SK-N-SH (cell line): Measurements from ENCODE around the gene ZNF280C. TPM values are rescaled to one million over a fixed set of nuclear protein-coding genes. Genes with fewer than 3 reads are reported as not detected.
A peak's percentile ranks its signal among the peaks of the same experiment; 100 is the strongest.

Source experiments
- CTCF ChIA-PET: fragments of 300-600, 350-600 bp; formaldehyde crosslinking; extraction: SDS; loops from one replicate; lab custom pipeline; 2021; lab: Yijun Ruan, JAX
- POLR2A ChIA-PET: fragments of 350-600 bp; sonication (Branson Sonifier 250); formaldehyde crosslinking; extraction: SDS; loops from one replicate; lab custom pipeline; 2020; ENCODE audit warnings: antibody characterized with exemption, inconsistent platforms; lab: Yijun Ruan, JAX
- DNase-seq: peaks from one replicate; pipeline ENCODE4 v3.0.0; 2012
- H2AFZ ChIP-seq: fragments of 200-600 bp; sonication (generic); 2 replicates; pipeline ENCODE4 v1.8.1; 2016; ENCODE audit warnings: antibody characterized with exemption, mild to moderate bottlenecking, low read depth
- H3F3A ChIP-seq: fragments of 200-600 bp; sonication (generic); replicated peaks from 2 replicates; pipeline ENCODE3; 2016; ENCODE audit warnings: antibody characterized with exemption, mild to moderate bottlenecking; ENCODE audit not compliant: insufficient read depth
- H3K27ac ChIP-seq, 2 experiments: fragments of 200-500 bp in 1 of 2; fragments of 200-600 bp in 1 of 2; sonication (Bioruptor generic) in 1 of 2; sonication (generic), shearing (Covaris generic) in 1 of 2; 2 replicates each; pipeline versions ENCODE4 v1.5.1 to v1.6.1; 2014 to 2016; ENCODE audit warnings: low read depth in 2 of 2, inconsistent platforms in 1 of 2, low read length in 1 of 2, mild to moderate bottlenecking in 1 of 2, mixed read lengths in 1 of 2
- H3K27me3 ChIP-seq: fragments of 200-600 bp; sonication (generic), shearing (Covaris generic); 2 replicates; pipeline ENCODE4 v1.6.1; 2016; ENCODE audit warnings: mixed run types; ENCODE audit not compliant: insufficient read depth
- H3K36me3 ChIP-seq, 2 experiments: fragments of 200-500 bp in 1 of 2; fragments of 200-600 bp in 1 of 2; sonication (Bioruptor generic) in 1 of 2; sonication (generic) in 1 of 2; replicated peaks in 1 of 2; 2 replicates each; pipeline versions ENCODE3 to v1.5.1; 2014 to 2016; ENCODE audit warnings: low read length in 1 of 2, mild to moderate bottlenecking in 1 of 2; ENCODE audit not compliant: insufficient read depth in 2 of 2, control insufficient read depth in 1 of 2
- H3K4me1 ChIP-seq, 2 experiments: fragments of 200-500 bp in 1 of 2; fragments of 200-600 bp in 1 of 2; sonication (Bioruptor generic) in 1 of 2; sonication (generic), shearing (Covaris generic) in 1 of 2; 2 replicates each; pipeline versions ENCODE4 v1.5.1 to v1.6.1; 2014 to 2016; ENCODE audit warnings: low read depth in 1 of 2, low read length in 1 of 2, mixed run types in 1 of 2; ENCODE audit not compliant: insufficient read depth in 2 of 2, control insufficient read depth in 1 of 2
- H3K4me2 ChIP-seq: fragments of 200-600 bp; sonication (generic), shearing (Covaris generic); 2 replicates; pipeline ENCODE4 v1.6.1; 2017; ENCODE audit warnings: mixed run types
- H3K4me3 ChIP-seq, 2 experiments: fragments of 200-500 bp in 1 of 2; fragments of 200-600 bp in 1 of 2; sonication (Bioruptor generic) in 1 of 2; sonication (generic), shearing (Covaris generic) in 1 of 2; 2 replicates each; pipeline versions ENCODE4 v1.5.1 to v1.8.1; 2014 to 2016; ENCODE audit warnings: low read depth in 2 of 2, inconsistent platforms in 1 of 2, low read length in 1 of 2, mild to moderate bottlenecking in 1 of 2, mixed read lengths in 1 of 2, moderate library complexity in 1 of 2
- H3K79me2 ChIP-seq: fragments of 200-600 bp; sonication (generic); 2 replicates; pipeline ENCODE4 v1.8.1; 2017; ENCODE audit warnings: mild to moderate bottlenecking; ENCODE audit not compliant: insufficient read depth
- H3K9ac ChIP-seq: fragments of 200-600 bp; sonication (generic); 2 replicates; pipeline ENCODE4 v1.6.1; 2017; ENCODE audit warnings: mixed run types
- H3K9me2 ChIP-seq: fragments of 200-600 bp; sonication (generic); 2 replicates; pipeline ENCODE4 v1.6.1; 2017; ENCODE audit warnings: mixed run types
- H3K9me3 ChIP-seq: fragments of 200-600 bp; sonication (generic); 2 replicates; pipeline ENCODE4 v1.6.1; 2017; ENCODE audit warnings: mixed run types, mild to moderate bottlenecking, moderate library complexity
- H4K20me1 ChIP-seq: fragments of 200-600 bp; sonication (generic); 2 replicates; pipeline ENCODE4 v1.6.1; 2017; ENCODE audit warnings: mild to moderate bottlenecking, mixed run types; ENCODE audit not compliant: insufficient read depth
- EP300 ChIP-seq, 2 experiments: IDR thresholded peaks; 2 replicates each; pipeline versions ENCODE4 v1.4.0 to v1.6.1; 2012; ENCODE audit warnings: borderline replicate concordance in 1 of 2, low read depth in 1 of 2, low read length in 1 of 2
- SIN3A ChIP-seq: IDR thresholded peaks from 2 replicates; pipeline ENCODE4 v1.6.1; 2012; ENCODE audit warnings: low read depth, mild to moderate bottlenecking, low read length, moderate library complexity, borderline replicate concordance
- TAF1 ChIP-seq: IDR thresholded peaks from 2 replicates; pipeline ENCODE4 v1.6.1; 2012; ENCODE audit warnings: low read depth, mild to moderate bottlenecking, low read length, moderate library complexity, borderline replicate concordance
- TEAD4 ChIP-seq: IDR thresholded peaks from 2 replicates; pipeline ENCODE4 v1.4.0; 2012; ENCODE audit warnings: mild to moderate bottlenecking, borderline replicate concordance; ENCODE audit not compliant: insufficient read depth
- YY1 ChIP-seq: IDR thresholded peaks from 2 replicates; pipeline ENCODE4 v1.4.0; 2012; ENCODE audit warnings: low read depth, mild to moderate bottlenecking
- WGBS: methylation state at CpG from one replicate; pipeline ENCODE4 v1.1.6; 2017; ENCODE audit warnings: low lambda C conversion rate; 5-methylcytosine and 5-hydroxymethylcytosine counted together
- polyA plus RNA-seq, 3 experiments: library from polyadenylated mRNA; depleted of rRNA; stranded (reverse); fragments of >200 nt; gene quantifications; 2 replicates each; pipeline ENCODE4 v1.2.3, GENCODE V29; 2012
- TF ChIP-seq, protein P1 (sequence below): IDR thresholded peaks from 2 replicates; pipeline ENCODE4 v1.4.0; 2012; ENCODE audit warnings: low read depth
- TF ChIP-seq, protein P2 (sequence below): IDR thresholded peaks from 2 replicates; pipeline ENCODE4 v1.6.1; 2012; ENCODE audit warnings: mild to moderate bottlenecking, low read depth, low read length, moderate library complexity

ZNF280C gene
- polyA plus RNA-seq, 1 of the 3 experiments (the other 2 are of a cell fraction) = 2.7 TPM

GRCh38 chrX:130301405-130301804 is 32.7 kb upstream of the ZNF280C start:
- Histone ChIP-seq H3K9me2 (no peaks in the 10 kb centered on the region), H4K20me1 (no peaks in the 10 kb centered on the region), H3K9me3 (no peaks in the 10 kb centered on the region), H3K79me2 (no peaks in the 10 kb centered on the region), H3K4me3 (no peak overlapping the region), H3K9ac (no peak overlapping the region), H2AFZ (no peak overlapping the region), H3K27ac (no peak overlapping the region), H3F3A (peaks cover 3% of the 10 kb centered on the region), H3K36me3 (no peaks in the 10 kb centered on the region), H3K27me3 (no peaks in the 10 kb centered on the region; the same call in 1 of the 2 replicates), H3K4me1 (no peaks in the 10 kb centered on the region; a peak in 1 of 4 replicates), H3K4me2 (no peak overlapping the region)
- WGBS = 19% methylated on average over 1 of the region's 1 CpG
- ChIA-PET CTCF (no interaction called here), POLR2A (no interaction called here)
- no peak for TF ChIP-seq SIN3A
- TF ChIP-seq TEAD4 = no peak
- TF ChIP-seq, protein P1, sequence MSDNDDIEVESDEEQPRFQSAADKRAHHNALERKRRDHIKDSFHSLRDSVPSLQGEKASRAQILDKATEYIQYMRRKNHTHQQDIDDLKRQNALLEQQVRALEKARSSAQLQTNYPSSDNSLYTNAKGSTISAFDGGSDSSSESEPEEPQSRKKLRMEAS = no peak
- TF ChIP-seq, protein P2, sequence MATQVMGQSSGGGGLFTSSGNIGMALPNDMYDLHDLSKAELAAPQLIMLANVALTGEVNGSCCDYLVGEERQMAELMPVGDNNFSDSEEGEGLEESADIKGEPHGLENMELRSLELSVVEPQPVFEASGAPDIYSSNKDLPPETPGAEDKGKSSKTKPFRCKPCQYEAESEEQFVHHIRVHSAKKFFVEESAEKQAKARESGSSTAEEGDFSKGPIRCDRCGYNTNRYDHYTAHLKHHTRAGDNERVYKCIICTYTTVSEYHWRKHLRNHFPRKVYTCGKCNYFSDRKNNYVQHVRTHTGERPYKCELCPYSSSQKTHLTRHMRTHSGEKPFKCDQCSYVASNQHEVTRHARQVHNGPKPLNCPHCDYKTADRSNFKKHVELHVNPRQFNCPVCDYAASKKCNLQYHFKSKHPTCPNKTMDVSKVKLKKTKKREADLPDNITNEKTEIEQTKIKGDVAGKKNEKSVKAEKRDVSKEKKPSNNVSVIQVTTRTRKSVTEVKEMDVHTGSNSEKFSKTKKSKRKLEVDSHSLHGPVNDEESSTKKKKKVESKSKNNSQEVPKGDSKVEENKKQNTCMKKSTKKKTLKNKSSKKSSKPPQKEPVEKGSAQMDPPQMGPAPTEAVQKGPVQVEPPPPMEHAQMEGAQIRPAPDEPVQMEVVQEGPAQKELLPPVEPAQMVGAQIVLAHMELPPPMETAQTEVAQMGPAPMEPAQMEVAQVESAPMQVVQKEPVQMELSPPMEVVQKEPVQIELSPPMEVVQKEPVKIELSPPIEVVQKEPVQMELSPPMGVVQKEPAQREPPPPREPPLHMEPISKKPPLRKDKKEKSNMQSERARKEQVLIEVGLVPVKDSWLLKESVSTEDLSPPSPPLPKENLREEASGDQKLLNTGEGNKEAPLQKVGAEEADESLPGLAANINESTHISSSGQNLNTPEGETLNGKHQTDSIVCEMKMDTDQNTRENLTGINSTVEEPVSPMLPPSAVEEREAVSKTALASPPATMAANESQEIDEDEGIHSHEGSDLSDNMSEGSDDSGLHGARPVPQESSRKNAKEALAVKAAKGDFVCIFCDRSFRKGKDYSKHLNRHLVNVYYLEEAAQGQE = no peak
- no peak for TF ChIP-seq EP300 (IDR thresholded peaks at IDR 0.05; ENCODE audit: borderline replicate concordance in 1 of 2, low read depth in 1 of 2, low read length in 1 of 2)
- TF ChIP-seq YY1 = no peak
- TF ChIP-seq TAF1 = no peak
- no peak for DNase-seq

DNA sequence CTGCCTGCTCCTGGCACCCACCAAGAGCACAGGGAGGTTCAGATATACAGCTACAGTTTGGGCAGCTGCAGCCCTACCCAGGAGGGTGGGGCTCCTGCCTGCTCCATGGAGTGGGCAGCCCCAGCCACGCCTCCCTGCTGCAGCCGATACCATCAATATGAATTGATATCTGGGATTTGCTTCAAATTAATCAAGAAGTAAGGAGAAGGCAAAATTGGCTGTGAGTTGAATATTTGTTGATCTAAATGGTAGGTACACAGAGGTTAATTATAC is 31.2 kb upstream of the ZNF280C start:
- Histone ChIP-seq H3K4me3 (peak overlapping the region in 1 of 2 experiments; percentile 42; a peak in 3 of 4 replicates), H3F3A (peaks cover 3% of the 10 kb centered on the region), H3K4me2 (peak overlapping the region; percentile 59), H3K9ac (no peak overlapping the region), H4K20me1 (no peaks in the 10 kb centered on the region), H2AFZ (peak overlapping the region; percentile 84; the same call in 1 of the 2 replicates), H3K4me1 (no peaks in the 10 kb centered on the region; a peak in 1 of 4 replicates), H3K9me2 (no peaks in the 10 kb centered on the region), H3K79me2 (no peaks in the 10 kb centered on the region), H3K27ac (no peak overlapping the region), H3K36me3 (no peaks in the 10 kb centered on the region), H3K27me3 (no peaks in the 10 kb centered on the region; the same call in 1 of the 2 replicates), H3K9me3 (no peaks in the 10 kb centered on the region)
- 10% methylated on average over 2 of the region's 2 CpGs for WGBS
- no peak for DNase-seq
- no peak for TF ChIP-seq EP300 (IDR thresholded peaks at IDR 0.05; ENCODE audit: borderline replicate concordance in 1 of 2, low read depth in 1 of 2, low read length in 1 of 2)
- ChIA-PET CTCF (interaction anchor here (0.7 to 1.2 kb wide), 2 partner anchors 31 to 276 kb away, joined by 3 to 4 read pairs; no protein-coding TSS in a partner anchor), POLR2A (no interaction called here)
